ENCODE measurements around the gene TBC1D2B.
"Not testable (repeated sequence)": the region's sequence is repeated elsewhere in the genome, so short reads cannot be mapped to it uniquely, and the experiment has no call there.

The TBC1D2B gene

GRCh38 chr15:77999486-77999885 lies 78.0 kb downstream of the TBC1D2B start:
- no peak for DNase-seq

- DNase-seq: no peak
Measured at GRCh38 chr15:77998592-77998991, 78.9 kb downstream of the TBC1D2B start.

- DNase-seq: not testable (repeated sequence)
Measured at GRCh38 chr15:77997761-77998554, 79.6 kb downstream of the TBC1D2B start.

- DNase-seq: not testable (repeated sequence)
Measured at GRCh38 chr15:77997221-77997620, 80.3 kb downstream of the TBC1D2B start.

GRCh38 chr15:77996713-77997171 lies 80.8 kb downstream of the TBC1D2B start:
- DNase-seq: not testable (repeated sequence)

GRCh38 chr15:77996226-77996625 lies 81.3 kb downstream of the TBC1D2B start:
- not testable (repeated sequence) for DNase-seq

- DNase-seq: not testable (repeated sequence)
Measured at GRCh38 chr15:77995537-77995918, 82.0 kb downstream of the TBC1D2B start.

- DNase-seq: not testable (repeated sequence)
Measured at GRCh38 chr15:77994893-77995536, 82.5 kb downstream of the TBC1D2B start.

GRCh38 chr15:77993970-77994693 lies 83.4 kb downstream of the TBC1D2B start:
- peak; percentile 49 to 76 (median 72) for DNase-seq

GRCh38 chr15:77993374-77993911 lies 84.1 kb downstream of the TBC1D2B start:
- DNase-seq: no peak

- no peak for DNase-seq
Measured at GRCh38 chr15:77992356-77993222, 84.9 kb downstream of the TBC1D2B start.

GRCh38 chr15:77991658-77992201 lies 85.8 kb downstream of the TBC1D2B start:
- not testable (repeated sequence) for DNase-seq

- DNase-seq: no peak
Measured at GRCh38 chr15:77991029-77991406, 86.5 kb downstream of the TBC1D2B start.

- no peak for DNase-seq
Measured at GRCh38 chr15:77989296-77990143, 88.0 kb downstream of the TBC1D2B start.

- no peak for DNase-seq
Measured at GRCh38 chr15:77988347-77989295, 88.9 kb downstream of the TBC1D2B start.

- DNase-seq: not testable (repeated sequence)
Measured at GRCh38 chr15:77987765-77988136, 89.8 kb downstream of the TBC1D2B start.

- no peak for DNase-seq
Measured at GRCh38 chr15:77986891-77987764, 90.4 kb downstream of the TBC1D2B start.

- no peak for DNase-seq
Measured at GRCh38 chr15:77985931-77986480, 91.5 kb downstream of the TBC1D2B start.
